B cell (primary cell): Measurements from ENCODE around the gene JCHAIN.

Experiments used
- EZH2 ChIP-seq: IDR thresholded peaks from 2 replicates; pipeline ENCODE4 v1.6.1; 2012; ENCODE audit warnings: borderline replicate concordance, low read depth, mild to moderate bottlenecking, moderate library complexity, low read length; ENCODE audit not compliant: insufficient read depth, poor library complexity, severe bottlenecking
- TF ChIP-seq, protein P1 (sequence below): fragments of 200-600 bp; IDR thresholded peaks from one replicate; pipeline ENCODE4 v1.8.0; 2022; ENCODE audit warnings: antibody characterized with exemption, mild to moderate bottlenecking

DNA sequence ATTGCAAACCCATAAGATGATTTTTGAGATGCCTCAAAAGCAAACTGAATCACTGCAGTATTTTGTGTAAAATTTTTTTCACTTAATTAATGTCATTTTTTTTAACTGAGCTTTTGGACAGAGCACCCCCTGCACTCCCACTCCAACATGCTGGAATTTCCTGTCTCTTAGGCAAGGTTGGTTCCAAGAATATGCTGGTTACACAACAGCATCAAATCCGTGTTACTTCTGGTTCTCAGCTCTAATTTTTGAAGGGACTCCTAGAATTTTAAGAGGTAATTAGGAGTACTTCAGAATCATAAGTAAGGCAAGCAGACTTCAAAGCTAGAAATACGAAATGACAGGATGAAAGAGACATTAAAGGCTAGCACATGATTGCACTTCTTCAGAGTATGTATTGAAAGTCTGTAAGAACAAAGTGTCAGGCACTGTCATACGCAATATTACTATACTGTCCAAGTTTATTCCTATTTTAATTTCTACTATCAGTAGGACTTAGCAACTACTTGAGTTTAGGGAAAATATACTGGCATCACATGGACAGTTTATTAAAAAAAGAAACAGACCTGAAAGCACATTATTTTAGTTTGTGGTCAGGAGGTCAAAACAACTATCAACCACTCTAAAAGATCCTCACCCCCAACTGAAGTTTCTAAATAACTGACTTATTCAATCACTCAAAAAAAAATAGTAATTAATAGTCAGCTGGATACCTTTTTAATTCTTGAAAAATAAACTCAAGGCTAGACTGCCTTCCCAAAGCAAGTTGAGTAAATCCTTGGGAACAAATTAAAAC, 1.6 kb upstream of the JCHAIN start:
- TF ChIP-seq, protein P1, sequence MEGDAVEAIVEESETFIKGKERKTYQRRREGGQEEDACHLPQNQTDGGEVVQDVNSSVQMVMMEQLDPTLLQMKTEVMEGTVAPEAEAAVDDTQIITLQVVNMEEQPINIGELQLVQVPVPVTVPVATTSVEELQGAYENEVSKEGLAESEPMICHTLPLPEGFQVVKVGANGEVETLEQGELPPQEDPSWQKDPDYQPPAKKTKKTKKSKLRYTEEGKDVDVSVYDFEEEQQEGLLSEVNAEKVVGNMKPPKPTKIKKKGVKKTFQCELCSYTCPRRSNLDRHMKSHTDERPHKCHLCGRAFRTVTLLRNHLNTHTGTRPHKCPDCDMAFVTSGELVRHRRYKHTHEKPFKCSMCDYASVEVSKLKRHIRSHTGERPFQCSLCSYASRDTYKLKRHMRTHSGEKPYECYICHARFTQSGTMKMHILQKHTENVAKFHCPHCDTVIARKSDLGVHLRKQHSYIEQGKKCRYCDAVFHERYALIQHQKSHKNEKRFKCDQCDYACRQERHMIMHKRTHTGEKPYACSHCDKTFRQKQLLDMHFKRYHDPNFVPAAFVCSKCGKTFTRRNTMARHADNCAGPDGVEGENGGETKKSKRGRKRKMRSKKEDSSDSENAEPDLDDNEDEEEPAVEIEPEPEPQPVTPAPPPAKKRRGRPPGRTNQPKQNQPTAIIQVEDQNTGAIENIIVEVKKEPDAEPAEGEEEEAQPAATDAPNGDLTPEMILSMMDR = no peak
- TF ChIP-seq EZH2 = no peak
